Kidney epithelial cell (primary cell): Measurements from ENCODE around the gene DYRK1A. TPM values are rescaled to one million over a fixed set of nuclear protein-coding genes. Genes with fewer than 3 reads are reported as not detected.

Experiments used
- DNase-seq: peaks from one replicate; pipeline ENCODE4 v3.0.0-alpha.2; 2010; ENCODE audit warnings: low read depth
- H3K27me3 ChIP-seq: 2 replicates; pipeline ENCODE4 v1.6.0; 2011; ENCODE audit warnings: low read length; ENCODE audit not compliant: control insufficient read depth, insufficient read depth
- H3K36me3 ChIP-seq: 2 replicates; pipeline ENCODE4 v1.5.1; 2011; ENCODE audit warnings: low read length; ENCODE audit not compliant: control insufficient read depth, insufficient read depth
- H3K4me3 ChIP-seq: 2 replicates; pipeline ENCODE4 v1.5.1; 2011; ENCODE audit warnings: low read depth, mild to moderate bottlenecking, control low read depth, low read length
- CTCF ChIP-seq: IDR thresholded peaks from 2 replicates; pipeline ENCODE4 v1.5.1; 2011; ENCODE audit warnings: mild to moderate bottlenecking, moderate library complexity, low read length, control low read depth, inconsistent platforms; ENCODE audit not compliant: insufficient read depth, poor library complexity, severe bottlenecking
- total RNA-seq: library from RNA; depleted of rRNA; stranded (reverse); fragments of >200 nt; gene quantifications from 2 replicates; pipeline ENCODE4 v1.2.3, GENCODE V29; 2015

Gene DYRK1A
- total RNA-seq, 1 donor from 2014 or later: 53.1 TPM

GRCh38 chr21:37437376-37438080 is 71.0 kb downstream of the DYRK1A start:
- DNase-seq: no peak
- Histone ChIP-seq H3K36me3 (no peaks in the 10 kb centered on the region), H3K4me3 (no peak overlapping the region), H3K27me3 (no peaks in the 10 kb centered on the region)
- no peak for TF ChIP-seq CTCF

GRCh38 chr21:37443683-37444082 is 77.1 kb downstream of the DYRK1A start:
- no peak for TF ChIP-seq CTCF
- no peaks in the 10 kb centered on the region for H3K27me3 ChIP-seq
- no peaks in the 10 kb centered on the region for H3K36me3 ChIP-seq
- no peak overlapping the region for H3K4me3 ChIP-seq
- no peak for DNase-seq

- H3K4me3 ChIP-seq: no peak overlapping the region
- H3K27me3 ChIP-seq: no peaks in the 10 kb centered on the region
- no peaks in the 10 kb centered on the region for H3K36me3 ChIP-seq
- DNase-seq: no peak
- no peak for TF ChIP-seq CTCF
Measured at GRCh38 chr21:37445228-37445627, 78.7 kb downstream of the DYRK1A start.

GRCh38 chr21:37446552-37446951 is 80.0 kb downstream of the DYRK1A start:
- Histone ChIP-seq H3K36me3 (no peaks in the 10 kb centered on the region), H3K27me3 (no peaks in the 10 kb centered on the region), H3K4me3 (no peak overlapping the region)
- TF ChIP-seq CTCF: no peak
- no peak for DNase-seq

- DNase-seq: no peak
- TF ChIP-seq CTCF: no peak
- H3K4me3 ChIP-seq: no peak overlapping the region
- H3K27me3 ChIP-seq: no peaks in the 10 kb centered on the region
- H3K36me3 ChIP-seq: no peaks in the 10 kb centered on the region
Measured at GRCh38 chr21:37447288-37447936, 80.8 kb downstream of the DYRK1A start.
